NCI-H1694 treated with DMSO at 0.1 percent for 48 hours (cell line): ENCODE measurements around the gene ARL5A.
A peak's percentile ranks its signal among the peaks of the same experiment; 100 is the strongest.

Source experiments
- DNase-seq: peaks from one replicate; lab custom pipeline; 2025; lab: John Stamatoyannopoulos, UW

The ARL5A gene

DNA sequence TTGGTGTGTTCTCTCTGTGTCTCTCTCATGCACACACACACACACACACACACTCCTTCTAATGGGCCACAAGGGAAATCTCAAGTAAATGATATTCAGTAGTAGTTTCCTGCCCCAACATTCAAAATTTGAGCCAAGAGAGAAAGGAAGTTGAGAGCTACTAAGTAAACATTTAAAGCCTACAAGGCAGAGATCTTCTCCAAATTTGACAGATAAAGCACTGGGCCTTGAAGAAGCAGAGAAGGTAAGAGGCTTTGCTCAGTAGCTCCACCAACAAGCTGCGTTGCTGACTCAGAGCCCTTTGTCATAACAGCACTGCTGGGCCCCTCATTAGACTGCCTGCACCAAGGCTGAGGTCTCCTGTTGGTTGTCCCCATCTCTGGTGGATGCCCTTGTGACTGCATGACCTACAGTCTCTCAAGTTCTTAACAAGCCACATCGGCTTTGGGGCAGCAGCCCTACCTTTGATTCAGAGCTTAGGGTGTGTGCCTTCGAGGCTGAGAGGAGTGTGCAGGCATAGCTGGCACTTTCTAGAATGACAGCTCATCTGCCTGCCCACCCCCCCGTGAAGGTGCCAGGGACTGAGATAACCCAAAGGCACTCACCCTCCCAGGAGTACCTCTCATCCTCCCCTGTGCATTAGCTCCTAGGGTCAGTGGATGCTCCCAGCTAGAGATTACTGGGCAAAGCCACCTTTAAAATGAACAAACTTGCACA, 61.6 kb downstream of the ARL5A start:
- no peak for DNase-seq

DNA sequence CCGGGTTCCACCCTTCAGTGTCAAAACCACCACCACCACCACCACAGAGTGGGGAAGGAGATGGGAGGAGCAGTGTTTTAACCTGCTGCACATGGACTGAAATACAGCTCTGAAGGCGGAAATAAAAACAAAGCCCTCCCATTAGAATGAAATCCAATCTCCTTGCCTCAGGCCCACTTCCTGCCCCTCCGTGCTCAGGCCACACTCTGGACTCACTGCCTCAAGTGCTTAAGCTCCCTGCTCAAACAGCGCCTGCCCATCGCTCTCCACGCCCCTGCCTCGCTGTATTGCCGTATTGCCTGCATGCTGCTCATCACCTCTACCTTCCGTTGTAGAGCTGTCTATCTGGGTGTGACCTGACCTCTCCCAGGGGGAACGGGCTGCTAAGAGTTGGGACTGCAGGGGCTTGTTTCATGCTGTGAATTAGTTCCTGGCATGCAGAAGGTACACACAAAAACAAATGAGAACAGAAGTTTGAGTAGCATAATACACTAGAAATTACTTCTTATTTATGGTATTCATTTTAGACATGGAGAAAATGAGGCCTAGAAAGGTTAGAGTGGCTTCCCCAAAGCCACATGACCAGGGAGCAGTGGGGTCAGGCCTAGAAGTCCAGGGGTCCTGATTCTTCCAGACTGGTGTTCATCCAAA, 62.3 kb downstream of the ARL5A start:
- DNase-seq: no peak

DNA sequence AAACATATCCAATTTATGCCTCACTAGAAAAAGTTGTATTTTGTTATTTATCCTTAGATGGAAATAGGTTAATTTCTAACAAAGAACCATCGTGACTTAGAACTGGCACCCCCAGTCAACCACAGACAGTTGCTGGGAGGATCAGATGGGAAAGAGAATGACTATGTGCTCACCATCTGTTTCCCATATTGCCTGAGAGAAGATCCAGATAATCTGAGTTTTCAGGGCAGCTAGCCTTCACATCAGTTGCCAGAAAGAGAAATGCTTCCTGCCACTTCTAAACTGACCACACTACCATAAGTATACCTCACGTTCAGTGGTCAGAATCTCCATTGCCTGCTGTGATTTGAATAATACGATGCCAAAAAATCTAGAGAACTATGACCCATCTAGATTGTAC, 65.5 kb downstream of the ARL5A start:
- peak; percentile 86 for DNase-seq

GRCh38 chr2:151761687-151762086, 66.5 kb downstream of the ARL5A start:
- DNase-seq: no peak

DNA sequence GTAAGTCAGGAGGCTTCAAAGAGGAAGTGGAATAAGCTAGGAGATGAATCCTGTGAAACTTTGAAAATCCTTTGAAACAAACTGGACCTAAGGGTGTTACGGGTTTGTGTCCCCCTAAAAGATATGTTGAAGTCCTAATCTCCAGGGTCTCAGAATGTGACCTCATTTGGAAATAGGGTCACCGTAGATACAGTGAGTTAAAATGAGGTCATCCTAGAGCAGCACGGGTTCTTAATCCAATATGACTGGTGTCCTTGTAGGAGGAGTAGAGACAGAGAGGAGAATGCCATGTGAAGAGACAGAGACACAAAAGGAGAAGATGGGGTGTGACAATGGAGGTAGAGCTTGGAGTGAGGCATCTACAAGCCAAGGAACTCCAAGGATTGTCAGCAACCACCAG, 67.0 kb downstream of the ARL5A start:
- DNase-seq: no peak

GRCh38 chr2:151760139-151760650, 68.0 kb downstream of the ARL5A start:
- DNase-seq: no peak

GRCh38 chr2:151758744-151759143, 69.5 kb downstream of the ARL5A start:
- no peak for DNase-seq

GRCh38 chr2:151757861-151758260, 70.4 kb downstream of the ARL5A start:
- DNase-seq: peak; percentile 9

- DNase-seq: no peak
Observed at GRCh38 chr2:151756820-151757219, 71.4 kb downstream of the ARL5A start.

GRCh38 chr2:151754253-151754897, 73.8 kb downstream of the ARL5A start:
- DNase-seq: no peak

- no peak for DNase-seq
Observed at GRCh38 chr2:151753540-151753939, 74.7 kb downstream of the ARL5A start.
